Mesendoderm (in vitro differentiated cells): Measurements from ENCODE around the gene RAPGEF5.

ENCODE experiments used
- DNase-seq: peaks from one replicate; pipeline ENCODE4 v3.0.0; 2013
- H2AK5ac ChIP-seq: 2 replicates; pipeline ENCODE4 v1.6.1; 2013; ENCODE audit warnings: low read length, inconsistent platforms
- H2BK120ac ChIP-seq: 2 replicates; pipeline ENCODE4 v1.6.1; 2013; ENCODE audit warnings: low read depth, mild to moderate bottlenecking, low read length, moderate library complexity, mixed read lengths
- H2BK15ac ChIP-seq: replicated peaks from 2 replicates; pipeline ENCODE4 v1.6.1; 2013; ENCODE audit warnings: low read depth, mild to moderate bottlenecking, moderate library complexity
- H2BK5ac ChIP-seq: 2 replicates; pipeline ENCODE4 v1.6.1; 2013; ENCODE audit warnings: low read length, inconsistent platforms
- H3K18ac ChIP-seq: 2 replicates; pipeline ENCODE4 v1.6.1; 2013; ENCODE audit warnings: mild to moderate bottlenecking, low read length, mixed read lengths
- H3K23ac ChIP-seq: one replicate; pipeline ENCODE4 v1.6.1; 2013; ENCODE audit warnings: low read length
- H3K27ac ChIP-seq: 2 replicates; pipeline ENCODE4 v1.5.1; 2013; ENCODE audit warnings: low read depth, mild to moderate bottlenecking, inconsistent platforms, low read length, moderate library complexity
- H3K27me3 ChIP-seq: 2 replicates; pipeline ENCODE4 v1.6.1; 2013; ENCODE audit warnings: low read length, control low read depth, mild to moderate bottlenecking, inconsistent platforms; ENCODE audit not compliant: insufficient read depth, poor library complexity
- H3K36me3 ChIP-seq: 2 replicates; pipeline ENCODE4 v1.6.1; 2013; ENCODE audit warnings: low read length, inconsistent platforms; ENCODE audit not compliant: control insufficient read depth, insufficient read depth
- H3K4ac ChIP-seq: one replicate; pipeline ENCODE4 v1.6.1; 2013; ENCODE audit warnings: low read depth, mild to moderate bottlenecking, low read length, moderate library complexity
- H3K4me1 ChIP-seq: 2 replicates; pipeline ENCODE4 v1.6.1; 2013; ENCODE audit warnings: low read depth, low read length, inconsistent platforms; ENCODE audit not compliant: control insufficient read depth
- H3K4me2 ChIP-seq: 2 replicates; pipeline ENCODE4 v1.6.1; 2013; ENCODE audit warnings: low read length
- H3K4me3 ChIP-seq: 2 replicates; pipeline ENCODE4 v1.5.1; 2013; ENCODE audit warnings: mild to moderate bottlenecking, low read length
- H3K56ac ChIP-seq: one replicate; pipeline ENCODE4 v1.6.1; 2013; ENCODE audit warnings: low read length
- H3K79me1 ChIP-seq: 2 replicates; pipeline ENCODE4 v1.6.1; 2013; ENCODE audit warnings: low read length, inconsistent platforms
- H3K79me2 ChIP-seq: 2 replicates; pipeline ENCODE4 v1.6.1; 2013; ENCODE audit warnings: mild to moderate bottlenecking, low read length; ENCODE audit not compliant: control insufficient read depth, insufficient read depth
- H3K9ac ChIP-seq: 2 replicates; pipeline ENCODE4 v1.6.1; 2013; ENCODE audit warnings: low read length, inconsistent platforms
- H4K5ac ChIP-seq: one replicate; pipeline ENCODE4 v1.6.1; 2013; ENCODE audit warnings: low read length
- H4K8ac ChIP-seq: one replicate; pipeline ENCODE4 v1.6.1; 2013; ENCODE audit warnings: low read depth, mild to moderate bottlenecking, control low read depth, low read length, moderate library complexity
- WGBS: extraction: QIAGEN DNeasy Blood & Tissue Kit; methylation state at CpG from one replicate; pipeline ENCODE4 v1.1.7; 2013; ENCODE audit warnings: low lambda C conversion rate, missing lambda C conversion rate; ENCODE audit not compliant: insufficient coverage; ENCODE audit errors: extremely low coverage; 5-methylcytosine and 5-hydroxymethylcytosine counted together

The RAPGEF5 gene

GRCh38 chr7:22187691-22188348, 169.1 kb downstream of the RAPGEF5 start:
- Histone ChIP-seq H3K18ac (no peak overlapping the region), H4K8ac (no peak overlapping the region), H2BK5ac (no peak overlapping the region), H3K27me3 (no peaks in the 10 kb centered on the region), H3K9ac (no peak overlapping the region), H4K5ac (no peak overlapping the region), H3K4me2 (no peak overlapping the region), H2BK120ac (no peak overlapping the region), H3K4ac (no peak overlapping the region), H3K79me1 (no peaks in the 10 kb centered on the region), H3K79me2 (no peaks in the 10 kb centered on the region), H3K56ac (no peak overlapping the region), H3K4me3 (no peak overlapping the region), H3K27ac (no peak overlapping the region), H3K23ac (no peak overlapping the region), H3K4me1 (peaks cover 10% of the 10 kb centered on the region), H2BK15ac (no peak overlapping the region), H2AK5ac (no peak overlapping the region), H3K36me3 (no peaks in the 10 kb centered on the region)
- WGBS: no CpG with 5 or more reads among the region's 6 CpGs
- DNase-seq: no peak

- Histone ChIP-seq H3K23ac (no peak overlapping the region), H2BK120ac (no peak overlapping the region), H3K79me1 (no peaks in the 10 kb centered on the region), H3K4me1 (peaks cover 7% of the 10 kb centered on the region), H3K4me2 (no peak overlapping the region), H2AK5ac (no peak overlapping the region), H3K9ac (no peak overlapping the region), H3K79me2 (no peaks in the 10 kb centered on the region), H3K18ac (peak overlapping the region; percentile 60), H3K27ac (no peak overlapping the region), H2BK5ac (no peak overlapping the region), H3K36me3 (no peaks in the 10 kb centered on the region), H3K27me3 (no peaks in the 10 kb centered on the region), H2BK15ac (no peak overlapping the region), H4K8ac (no peak overlapping the region), H3K56ac (no peak overlapping the region), H3K4ac (no peak overlapping the region), H4K5ac (no peak overlapping the region), H3K4me3 (no peak overlapping the region)
- no peak for DNase-seq
- no CpG with 5 or more reads among the region's 1 CpG for WGBS
Observed at GRCh38 chr7:22185559-22185958, 171.4 kb downstream of the RAPGEF5 start.

- H3K27me3 ChIP-seq: no peaks in the 10 kb centered on the region
- H2BK5ac ChIP-seq: no peak overlapping the region
- H4K8ac ChIP-seq: no peak overlapping the region
- WGBS: no CpG with 5 or more reads among the region's 5 CpGs
- H3K79me1 ChIP-seq: no peaks in the 10 kb centered on the region
- no peak overlapping the region for H3K18ac ChIP-seq
- no peak overlapping the region for H3K9ac ChIP-seq
- no peaks in the 10 kb centered on the region for H3K36me3 ChIP-seq
- H3K27ac ChIP-seq: peak overlapping the region; percentile 36
- no peak overlapping the region for H3K23ac ChIP-seq
- peak; percentile 84 for DNase-seq
- H2BK15ac ChIP-seq: no peak overlapping the region
- no peak overlapping the region for H3K4ac ChIP-seq
- H2AK5ac ChIP-seq: no peak overlapping the region
- H2BK120ac ChIP-seq: no peak overlapping the region
- no peaks in the 10 kb centered on the region for H3K79me2 ChIP-seq
- no peak overlapping the region for H3K4me2 ChIP-seq
- H3K4me3 ChIP-seq: no peak overlapping the region
- no peak overlapping the region for H4K5ac ChIP-seq
- H3K4me1 ChIP-seq: peaks cover 7% of the 10 kb centered on the region
- H3K56ac ChIP-seq: no peak overlapping the region
Observed at GRCh38 chr7:22184549-22185199, 172.3 kb downstream of the RAPGEF5 start.

GRCh38 chr7:22183522-22184280, 173.3 kb downstream of the RAPGEF5 start:
- no CpG with 5 or more reads among the region's 6 CpGs for WGBS

GRCh38 chr7:22182149-22182548, 174.8 kb downstream of the RAPGEF5 start:
- Histone ChIP-seq H4K5ac (no peak overlapping the region), H3K4ac (no peak overlapping the region), H3K36me3 (no peaks in the 10 kb centered on the region), H3K79me2 (no peaks in the 10 kb centered on the region), H3K4me2 (no peak overlapping the region), H3K23ac (no peak overlapping the region), H3K9ac (no peak overlapping the region), H2BK15ac (no peak overlapping the region), H3K27ac (no peak overlapping the region), H2BK120ac (no peak overlapping the region), H3K4me1 (peaks cover 7% of the 10 kb centered on the region), H3K4me3 (no peak overlapping the region), H2AK5ac (no peak overlapping the region), H3K79me1 (no peaks in the 10 kb centered on the region), H3K18ac (no peak overlapping the region), H3K27me3 (no peaks in the 10 kb centered on the region), H4K8ac (no peak overlapping the region), H2BK5ac (no peak overlapping the region), H3K56ac (no peak overlapping the region)
- no peak for DNase-seq
- WGBS: no CpG with 5 or more reads among the region's 4 CpGs

More at GRCh38 chr7:22183522-22184280, 173.3 kb downstream of the RAPGEF5 start:
- Histone ChIP-seq H3K4me2 (no peak overlapping the region), H3K79me2 (no peaks in the 10 kb centered on the region), H3K4ac (no peak overlapping the region), H3K27me3 (no peaks in the 10 kb centered on the region), H3K23ac (no peak overlapping the region), H3K36me3 (no peaks in the 10 kb centered on the region), H3K9ac (no peak overlapping the region), H4K8ac (no peak overlapping the region), H3K4me1 (peaks cover 7% of the 10 kb centered on the region), H2BK15ac (no peak overlapping the region), H3K56ac (no peak overlapping the region), H3K79me1 (no peaks in the 10 kb centered on the region), H3K4me3 (no peak overlapping the region), H2AK5ac (no peak overlapping the region), H2BK5ac (no peak overlapping the region), H2BK120ac (no peak overlapping the region), H3K18ac (no peak overlapping the region), H3K27ac (no peak overlapping the region), H4K5ac (no peak overlapping the region)
- no peak for DNase-seq
